HepG2 (cell line): ENCODE data around the gene OAF. TPM values are rescaled to one million over a fixed set of nuclear protein-coding genes. Genes with fewer than 3 reads are reported as not detected.
A peak's percentile ranks its signal among the peaks of the same experiment; 100 is the strongest.

Experiments used
- CCDC6 ChIP-seq: sonication (generic); formaldehyde crosslinking; IDR thresholded peaks from 2 replicates; pipeline ENCODE4 v1.8.1; 2022; ENCODE audit warnings: mild to moderate bottlenecking, missing genetic modification reagents, moderate library complexity
- DZIP1 ChIP-seq: sonication (generic); formaldehyde crosslinking; IDR thresholded peaks from 2 replicates; pipeline ENCODE4 v1.5.0; 2020; ENCODE audit warnings: mild to moderate bottlenecking, missing genetic modification reagents
- HMGXB4 ChIP-seq, 2 experiments: sonication (generic) in 1 of 2; formaldehyde crosslinking in 1 of 2; IDR thresholded peaks; 2 replicates each; pipeline versions ENCODE4 v1.4.0 to v1.6.1; 2018 to 2020; ENCODE audit warnings: missing genetic modification reagents in 2 of 2, borderline replicate concordance in 1 of 2, low read depth in 1 of 2, mild to moderate bottlenecking in 1 of 2, missing biosample characterization in 1 of 2
- KAT8 ChIP-seq: IDR thresholded peaks from 2 replicates; pipeline ENCODE4 v1.6.1; 2016; ENCODE audit warnings: missing genetic modification reagents, missing compliant biosample characterization
- MIER2 ChIP-seq: IDR thresholded peaks from 2 replicates; pipeline ENCODE4 v1.6.1; 2016; ENCODE audit warnings: missing biosample characterization, missing genetic modification reagents
- SOX5 ChIP-seq: IDR thresholded peaks from 2 replicates; pipeline ENCODE4 v1.6.1; 2016; ENCODE audit warnings: borderline replicate concordance
- TARDBP ChIP-seq: sonication (generic); formaldehyde crosslinking; IDR thresholded peaks from 2 replicates; pipeline ENCODE4 v1.8.0; 2022; ENCODE audit warnings: mild to moderate bottlenecking, missing genetic modification reagents
- THAP11 ChIP-seq: IDR thresholded peaks from 2 replicates; pipeline ENCODE4 v1.6.1; 2016; ENCODE audit warnings: missing biosample characterization, missing genetic modification reagents
- ZBTB1 ChIP-seq: sonication (generic); formaldehyde crosslinking; IDR thresholded peaks from 2 replicates; pipeline ENCODE4 v1.4.0; 2020; ENCODE audit warnings: missing genetic modification reagents, borderline replicate concordance
- ZBTB42 ChIP-seq: sonication (generic); formaldehyde crosslinking; IDR thresholded peaks from 2 replicates; pipeline ENCODE4 v1.5.0; 2020; ENCODE audit warnings: mild to moderate bottlenecking, missing genetic modification reagents
- ZFP37 ChIP-seq: sonication (generic); formaldehyde crosslinking; IDR thresholded peaks from 2 replicates; pipeline ENCODE4 v1.4.0; 2020; ENCODE audit warnings: missing genetic modification reagents, borderline replicate concordance
- ZNF256 ChIP-seq: sonication (generic); formaldehyde crosslinking; conservative IDR thresholded peaks from 2 replicates; pipeline ENCODE4 v1.4.0; 2020; ENCODE audit warnings: missing genetic modification reagents
- ZNF292 ChIP-seq: sonication (generic); formaldehyde crosslinking; IDR thresholded peaks from 2 replicates; pipeline ENCODE4 v1.8.1; 2022; ENCODE audit warnings: mild to moderate bottlenecking, low read depth, missing genetic modification reagents, borderline replicate concordance
- ZNF574 ChIP-seq: sonication (generic); formaldehyde crosslinking; IDR thresholded peaks from 2 replicates; pipeline ENCODE4 v1.4.0; 2020; ENCODE audit warnings: missing genetic modification reagents
- ZNF615 ChIP-seq: sonication (generic); formaldehyde crosslinking; IDR thresholded peaks from 2 replicates; pipeline ENCODE4 v1.5.0; 2020; ENCODE audit warnings: mild to moderate bottlenecking, missing genetic modification reagents, borderline replicate concordance
- ZNF691 ChIP-seq: sonication (generic); formaldehyde crosslinking; IDR thresholded peaks from 2 replicates; pipeline ENCODE4 v1.4.0; 2020; ENCODE audit warnings: missing genetic modification reagents, low read depth, mild to moderate bottlenecking, borderline replicate concordance
- ZNF747 ChIP-seq: sonication (generic); formaldehyde crosslinking; IDR thresholded peaks from 2 replicates; pipeline ENCODE4 v1.8.1; 2023; ENCODE audit warnings: missing genetic modification reagents, mild to moderate bottlenecking, borderline replicate concordance
- ZNF891 ChIP-seq: sonication (generic); formaldehyde crosslinking; IDR thresholded peaks from 2 replicates; pipeline ENCODE4 v1.5.0; 2020; ENCODE audit warnings: mild to moderate bottlenecking, missing genetic modification reagents
- polyA plus RNA-seq, 8 experiments: library from polyadenylated mRNA; depleted of rRNA in 3 of 8; stranded (reverse) in 7 of 8; unstranded in 1 of 8; fragments of >200 nt; fragmentation: Illumina TruSeq in 4 of 8; extraction: Trizol in 4 of 8; gene quantifications; 2 replicates each; pipeline versions ENCODE4 v1.2.1 to v1.2.3, GENCODE V29; 2011 to 2016; ENCODE audit warnings: low read depth in 4 of 8, missing spikeins in 1 of 8, mixed read lengths in 1 of 8; ENCODE audit not compliant: insufficient read depth in 1 of 8
- total RNA-seq, 5 experiments: library from RNA; depleted of rRNA; stranded (reverse); fragments of >200 nt; fragmentation: Illumina TruSeq; extraction: Trizol; gene quantifications; 2 replicates each; pipeline ENCODE4 v1.2.3, GENCODE V29; 2016; ENCODE audit warnings: low read depth in 1 of 5
- TF ChIP-seq, protein P1 (sequence below): IDR thresholded peaks from 2 replicates; pipeline ENCODE4 v1.6.1; 2012; ENCODE audit warnings: low read depth, low read length, improper control_type of control experiment

OAF gene
- total and polyA plus RNA-seq, 2 of the 13 experiments (the other 11 are each of a cell fraction or from before 2014, with no cell fraction given) = 63.7 to 94.6 TPM

GRCh38 chr11:120198403-120198786 is 12.4 kb upstream of the OAF start (continued):
- TF ChIP-seq ZNF691 = no peak
- no peak for TF ChIP-seq ZNF891
- no peak for TF ChIP-seq DZIP1
- no peak for TF ChIP-seq ZNF615 (CRISPR knock-in tag)
- no peak for TF ChIP-seq ZNF292 (CRISPR knock-in tag)
- 0 out of 2 replicates have a peak, but pooled peaks have one; percentile 55 for TF ChIP-seq ZFP37 (CRISPR knock-in tag)
- no peak for TF ChIP-seq SOX5 (CRISPR knock-in tag)
- TF ChIP-seq CCDC6 (CRISPR knock-in tag) = no peak
- TF ChIP-seq ZNF256 (CRISPR knock-in tag) = 0 out of 2 replicates have a peak, but pooled peaks have one; percentile 25
- TF ChIP-seq ZNF747 (CRISPR knock-in tag) = no peak
- TF ChIP-seq TARDBP (CRISPR knock-in tag) = no peak
- TF ChIP-seq ZBTB42 (CRISPR knock-in tag) = peak; percentile 69; the same call in 1 of the 2 replicates
- no peak for TF ChIP-seq MIER2 (CRISPR knock-in tag)
- TF ChIP-seq, protein P1, sequence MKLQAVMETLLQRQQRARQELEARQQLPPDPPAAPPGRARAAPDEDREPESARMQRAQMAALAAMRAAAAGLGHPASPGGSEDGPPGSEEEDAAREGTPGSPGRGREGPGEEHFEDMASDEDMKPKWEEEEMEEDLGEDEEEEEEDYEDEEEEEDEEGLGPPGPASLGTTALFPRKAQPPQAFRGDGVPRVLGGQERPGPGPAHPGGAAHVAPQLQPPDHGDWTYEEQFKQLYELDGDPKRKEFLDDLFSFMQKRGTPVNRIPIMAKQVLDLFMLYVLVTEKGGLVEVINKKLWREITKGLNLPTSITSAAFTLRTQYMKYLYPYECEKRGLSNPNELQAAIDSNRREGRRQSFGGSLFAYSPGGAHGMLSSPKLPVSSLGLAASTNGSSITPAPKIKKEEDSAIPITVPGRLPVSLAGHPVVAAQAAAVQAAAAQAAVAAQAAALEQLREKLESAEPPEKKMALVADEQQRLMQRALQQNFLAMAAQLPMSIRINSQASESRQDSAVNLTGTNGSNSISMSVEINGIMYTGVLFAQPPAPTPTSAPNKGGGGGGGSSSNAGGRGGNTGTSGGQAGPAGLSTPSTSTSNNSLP = no peak
- TF ChIP-seq ZNF574 = peak; percentile 39; the same call in 1 of the 2 replicates
- TF ChIP-seq ZBTB1 (CRISPR knock-in tag) = no peak
- no peak; the same call in 1 of the 2 replicates for TF ChIP-seq KAT8 (CRISPR knock-in tag)
- TF ChIP-seq HMGXB4 (CRISPR knock-in tag; IDR thresholded peaks at IDR 0.05; ENCODE audit: borderline replicate concordance in 1 of 2, low read depth in 1 of 2) = no peak
- TF ChIP-seq THAP11 (CRISPR knock-in tag) = no peak
